ENCODE measurements around the gene MVB12B. TPM values are rescaled to one million over a fixed set of nuclear protein-coding genes. Genes with fewer than 3 reads are reported as not detected.
"Not testable (repeated sequence)": the region's sequence is repeated elsewhere in the genome, so short reads cannot be mapped to it uniquely, and the experiment has no call there.

The MVB12B gene
- polyA plus RNA-seq, 1 donor from 2014 or later = 39.5 TPM

GRCh38 chr9:126554292-126554691 is 227.7 kb downstream of the MVB12B start:
- no peaks in the 10 kb centered on the region for H3F3A ChIP-seq (ENCODE audit: insufficient read depth, low read length, poor library complexity, severe bottlenecking)
- H3K27me3 ChIP-seq (ENCODE audit: insufficient read depth, low read depth, low read length) = no peaks in the 10 kb centered on the region
- H3K27ac ChIP-seq (ENCODE audit: low read length) = no peak overlapping the region
- H3K4me3 ChIP-seq (ENCODE audit: low read length) = no peak overlapping the region
- H3K79me2 ChIP-seq (replicated peaks; ENCODE audit: insufficient read depth, low read length) = no peaks in the 10 kb centered on the region
- H4K20me1 ChIP-seq (ENCODE audit: insufficient read depth) = no peaks in the 10 kb centered on the region
- no peaks in the 10 kb centered on the region for H3K9me2 ChIP-seq (ENCODE audit: insufficient read depth, low read length)
- H3K4me2 ChIP-seq (ENCODE audit: low read length) = no peak overlapping the region
- H3K9me3 ChIP-seq (ENCODE audit: low read length) = no peaks in the 10 kb centered on the region
- TF ChIP-seq, protein P1, sequence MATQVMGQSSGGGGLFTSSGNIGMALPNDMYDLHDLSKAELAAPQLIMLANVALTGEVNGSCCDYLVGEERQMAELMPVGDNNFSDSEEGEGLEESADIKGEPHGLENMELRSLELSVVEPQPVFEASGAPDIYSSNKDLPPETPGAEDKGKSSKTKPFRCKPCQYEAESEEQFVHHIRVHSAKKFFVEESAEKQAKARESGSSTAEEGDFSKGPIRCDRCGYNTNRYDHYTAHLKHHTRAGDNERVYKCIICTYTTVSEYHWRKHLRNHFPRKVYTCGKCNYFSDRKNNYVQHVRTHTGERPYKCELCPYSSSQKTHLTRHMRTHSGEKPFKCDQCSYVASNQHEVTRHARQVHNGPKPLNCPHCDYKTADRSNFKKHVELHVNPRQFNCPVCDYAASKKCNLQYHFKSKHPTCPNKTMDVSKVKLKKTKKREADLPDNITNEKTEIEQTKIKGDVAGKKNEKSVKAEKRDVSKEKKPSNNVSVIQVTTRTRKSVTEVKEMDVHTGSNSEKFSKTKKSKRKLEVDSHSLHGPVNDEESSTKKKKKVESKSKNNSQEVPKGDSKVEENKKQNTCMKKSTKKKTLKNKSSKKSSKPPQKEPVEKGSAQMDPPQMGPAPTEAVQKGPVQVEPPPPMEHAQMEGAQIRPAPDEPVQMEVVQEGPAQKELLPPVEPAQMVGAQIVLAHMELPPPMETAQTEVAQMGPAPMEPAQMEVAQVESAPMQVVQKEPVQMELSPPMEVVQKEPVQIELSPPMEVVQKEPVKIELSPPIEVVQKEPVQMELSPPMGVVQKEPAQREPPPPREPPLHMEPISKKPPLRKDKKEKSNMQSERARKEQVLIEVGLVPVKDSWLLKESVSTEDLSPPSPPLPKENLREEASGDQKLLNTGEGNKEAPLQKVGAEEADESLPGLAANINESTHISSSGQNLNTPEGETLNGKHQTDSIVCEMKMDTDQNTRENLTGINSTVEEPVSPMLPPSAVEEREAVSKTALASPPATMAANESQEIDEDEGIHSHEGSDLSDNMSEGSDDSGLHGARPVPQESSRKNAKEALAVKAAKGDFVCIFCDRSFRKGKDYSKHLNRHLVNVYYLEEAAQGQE (IDR thresholded peaks at IDR 0.05; ENCODE audit: borderline replicate concordance) = no peak
- TF ChIP-seq CTCF (IDR thresholded peaks at IDR 0.05; ENCODE audit: poor library complexity, severe bottlenecking) (no peak), TAF1 (IDR thresholded peaks at IDR 0.05; ENCODE audit: low read depth) (no peak), EZH2 (IDR thresholded peaks at IDR 0.05; ENCODE audit: borderline replicate concordance, insufficient read depth, low read length, poor library complexity, severe bottlenecking) (no peak), EP300 (conservative IDR thresholded peaks at IDR 0.05; ENCODE audit: poor library complexity, severe bottlenecking) (no peak), RAD21 (conservative IDR thresholded peaks at IDR 0.05) (no peak), MXI1 (conservative IDR thresholded peaks at IDR 0.05; ENCODE audit: poor library complexity, severe bottlenecking) (no peak), SMC3 (conservative IDR thresholded peaks at IDR 0.05; ENCODE audit: poor library complexity) (no peak), POLR2AphosphoS5 (IDR thresholded peaks at IDR 0.05) (no peak)
- H3K9ac ChIP-seq (ENCODE audit: low read length) = no peak overlapping the region
- no peak overlapping the region for H2AFZ ChIP-seq (ENCODE audit: low read depth, low read length)
- no peaks in the 10 kb centered on the region for H3K36me3 ChIP-seq (ENCODE audit: insufficient read depth, low read length)

DNA sequence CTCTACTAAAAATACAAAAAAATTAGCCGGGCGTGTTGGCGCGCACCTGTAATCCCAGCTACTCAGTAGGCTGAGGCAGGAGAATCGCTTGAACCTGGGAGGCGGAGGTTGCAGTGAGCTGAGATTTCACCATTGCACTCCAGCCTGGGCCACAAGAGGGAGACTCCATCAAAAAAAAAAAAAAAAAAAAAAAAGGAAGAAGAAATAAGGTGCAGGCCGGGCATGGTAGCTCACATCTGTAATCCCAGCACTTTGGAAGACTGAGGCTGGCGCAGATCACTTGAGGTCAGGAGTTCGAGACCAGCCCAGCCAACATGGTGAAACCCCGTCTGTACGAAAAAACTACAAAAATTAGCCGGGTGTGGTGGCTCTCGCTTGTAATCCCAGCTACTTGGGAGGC is 228.8 kb downstream of the MVB12B start:
- not testable (repeated sequence) for H3K27ac ChIP-seq (ENCODE audit: low read length); H4K20me1 ChIP-seq (ENCODE audit: insufficient read depth); H3K4me3 ChIP-seq (ENCODE audit: low read length); H3K9ac ChIP-seq (ENCODE audit: low read length); H3K9me3 ChIP-seq (ENCODE audit: low read length); H3K27me3 ChIP-seq (ENCODE audit: insufficient read depth, low read depth, low read length); H3K4me2 ChIP-seq (ENCODE audit: low read length); H3K36me3 ChIP-seq (ENCODE audit: insufficient read depth, low read length); H3K79me2 ChIP-seq (replicated peaks; ENCODE audit: insufficient read depth, low read length); H3F3A ChIP-seq (ENCODE audit: insufficient read depth, low read length, poor library complexity, severe bottlenecking); H2AFZ ChIP-seq (ENCODE audit: low read depth, low read length); H3K9me2 ChIP-seq (ENCODE audit: insufficient read depth, low read length)

Small RNA genes lying within 50 kb of the gene (small RNA-seq; reads per million reads assigned to genes)
- 0.72 to 1.5 (median 0.73) reads per million in 3 experiments for gene RF00108
